Skeletal muscle tissue (tissue), 4 donors: ENCODE measurements around the gene MAGEA4. TPM values are rescaled to one million over a fixed set of nuclear protein-coding genes. Genes with fewer than 3 reads are reported as not detected.
"Not testable (repeated sequence)": the region's sequence is repeated elsewhere in the genome, so short reads cannot be mapped to it uniquely, and the experiment has no call there.

Source experiments
- H3K27ac ChIP-seq: one replicate; pipeline ENCODE4 v1.7.0; 2013; ENCODE audit warnings: mild to moderate bottlenecking, low read depth, low read length, inconsistent platforms
- H3K27me3 ChIP-seq, 3 donors: one replicate each; pipeline ENCODE4 v1.7.0; 2013; ENCODE audit warnings: low read length in 3 of 3; ENCODE audit not compliant: control insufficient read depth in 3 of 3, insufficient read depth in 3 of 3
- H3K36me3 ChIP-seq, 3 donors: one replicate each; pipeline ENCODE4 v1.7.0; 2013; ENCODE audit warnings: low read length in 3 of 3; ENCODE audit not compliant: control insufficient read depth in 3 of 3, insufficient read depth in 3 of 3
- H3K4me1 ChIP-seq, 3 donors: one replicate each; pipeline ENCODE4 v1.7.0; 2013; ENCODE audit warnings: low read length in 3 of 3, mild to moderate bottlenecking in 3 of 3; ENCODE audit not compliant: control insufficient read depth in 3 of 3, insufficient read depth in 3 of 3
- H3K4me3 ChIP-seq, 3 donors: one replicate each; pipeline ENCODE4 v1.7.0; 2013; ENCODE audit warnings: low read length in 3 of 3
- H3K9ac ChIP-seq, 3 donors: one replicate each; pipeline ENCODE4 v1.7.0; 2013; ENCODE audit warnings: low read length in 3 of 3, mild to moderate bottlenecking in 3 of 3, moderate library complexity in 2 of 3, low read depth in 1 of 3
- H3K9me3 ChIP-seq, 3 donors: one replicate each; pipeline ENCODE4 v1.7.0; 2013; ENCODE audit warnings: low read length in 3 of 3; ENCODE audit not compliant: control insufficient read depth in 3 of 3
- total RNA-seq: library from RNA; depleted of rRNA; stranded (reverse); fragments of >200 nt; gene quantifications from one replicate; pipeline ENCODE4 v1.2.3, GENCODE V29; 2014
- donor health status: Osteomylitis.

The MAGEA4 gene
- total RNA-seq, 1 donor from 2014 or later, result not detected

GRCh38 chrX:151899622-151900021 is 13.1 kb upstream of the MAGEA4 start:
- Histone ChIP-seq H3K4me3 (no peak overlapping the region), H3K4me1 (peaks cover 0 to 10% (median 3%) of the 10 kb centered on the region in 3 donors), H3K27ac (no peak overlapping the region), H3K9ac (no peak overlapping the region), H3K27me3 (no peaks in the 10 kb centered on the region), H3K36me3 (no peaks in the 10 kb centered on the region), H3K9me3 (no peaks in the 10 kb centered on the region)

- Histone ChIP-seq H3K4me1 (peaks cover 0 to 10% (median 3%) of the 10 kb centered on the region in 3 donors), H3K27ac (no peak overlapping the region), H3K36me3 (no peaks in the 10 kb centered on the region), H3K9ac (no peak overlapping the region), H3K4me3 (no peak overlapping the region), H3K9me3 (no peaks in the 10 kb centered on the region), H3K27me3 (no peaks in the 10 kb centered on the region)
Observed at GRCh38 chrX:151901826-151902225, 10.9 kb upstream of the MAGEA4 start.

- H3K36me3 ChIP-seq, result no peaks in the 10 kb centered on the region
- peaks cover 0 to 10% (median 3%) of the 10 kb centered on the region in 3 donors for H3K4me1 ChIP-seq
- no peak overlapping the region for H3K4me3 ChIP-seq
- H3K9me3 ChIP-seq, result no peaks in the 10 kb centered on the region
- no peak overlapping the region for H3K27ac ChIP-seq
- H3K27me3 ChIP-seq, result no peaks in the 10 kb centered on the region
- no peak overlapping the region for H3K9ac ChIP-seq
Observed at GRCh38 chrX:151902813-151903591, 9.7 kb upstream of the MAGEA4 start.

- no peaks in the 10 kb centered on the region for H3K27me3 ChIP-seq
- no peak overlapping the region for H3K27ac ChIP-seq
- no peak overlapping the region for H3K4me3 ChIP-seq
- no peak overlapping the region for H3K9ac ChIP-seq
- H3K36me3 ChIP-seq, result no peaks in the 10 kb centered on the region
- H3K4me1 ChIP-seq, result peaks cover 0 to 10% (median 3%) of the 10 kb centered on the region in 3 donors
- H3K9me3 ChIP-seq, result no peaks in the 10 kb centered on the region
Observed at GRCh38 chrX:151904989-151905388, 7.7 kb upstream of the MAGEA4 start.

- Histone ChIP-seq H3K9ac (no peak overlapping the region), H3K27ac (no peak overlapping the region), H3K4me3 (no peak overlapping the region), H3K27me3 (no peaks in the 10 kb centered on the region), H3K9me3 (no peaks in the 10 kb centered on the region), H3K4me1 (no peaks in the 10 kb centered on the region), H3K36me3 (no peaks in the 10 kb centered on the region)
Observed at GRCh38 chrX:151912221-151912620, 468 bp upstream of the MAGEA4 start.

GRCh38 chrX:151918736-151919135 is 6.0 kb downstream of the MAGEA4 start:
- not testable (repeated sequence) for H3K27me3 ChIP-seq

GRCh38 chrX:151919610-151920009 is 6.9 kb downstream of the MAGEA4 start:
- H3K9ac ChIP-seq, result no peak overlapping the region
- H3K9me3 ChIP-seq, result peaks cover 0 to 2% (median 0%) of the 10 kb centered on the region in 3 donors
- H3K27me3 ChIP-seq, result no peaks in the 10 kb centered on the region
- H3K27ac ChIP-seq, result no peak overlapping the region
- no peaks in the 10 kb centered on the region for H3K4me1 ChIP-seq
- no peak overlapping the region for H3K4me3 ChIP-seq
- H3K36me3 ChIP-seq, result no peaks in the 10 kb centered on the region

More at GRCh38 chrX:151918736-151919135, 6.0 kb downstream of the MAGEA4 start:
- H3K4me1 ChIP-seq, H3K9me3 ChIP-seq, H3K36me3 ChIP-seq, H3K4me3 ChIP-seq, H3K9ac ChIP-seq, H3K27ac ChIP-seq: not testable (repeated sequence)

- Histone ChIP-seq H3K4me3 (no peak overlapping the region), H3K9ac (no peak overlapping the region), H3K9me3 (peaks cover 0 to 2% (median 0%) of the 10 kb centered on the region in 3 donors), H3K27me3 (no peaks in the 10 kb centered on the region), H3K4me1 (no peaks in the 10 kb centered on the region), H3K36me3 (no peaks in the 10 kb centered on the region), H3K27ac (no peak overlapping the region)
Observed at GRCh38 chrX:151920101-151920500, 7.4 kb downstream of the MAGEA4 start.

- Histone ChIP-seq H3K4me3 (no peak overlapping the region), H3K27ac (no peak overlapping the region), H3K4me1 (no peaks in the 10 kb centered on the region), H3K27me3 (no peaks in the 10 kb centered on the region), H3K9me3 (peaks cover 0 to 2% (median 0%) of the 10 kb centered on the region in 3 donors), H3K36me3 (no peaks in the 10 kb centered on the region), H3K9ac (no peak overlapping the region)
Observed at GRCh38 chrX:151920530-151920929, 7.8 kb downstream of the MAGEA4 start.

GRCh38 chrX:151921292-151921691 is 8.6 kb downstream of the MAGEA4 start:
- H3K9ac ChIP-seq, result no peak overlapping the region
- H3K9me3 ChIP-seq, result peaks cover 0 to 2% (median 0%) of the 10 kb centered on the region in 3 donors
- H3K36me3 ChIP-seq, result no peaks in the 10 kb centered on the region
- no peak overlapping the region for H3K4me3 ChIP-seq
- H3K27ac ChIP-seq, result no peak overlapping the region
- no peaks in the 10 kb centered on the region for H3K4me1 ChIP-seq
- no peaks in the 10 kb centered on the region for H3K27me3 ChIP-seq
